Mesenchymal stem cell (in vitro differentiated cells and primary cell): ENCODE measurements around the gene CCSER1.

Experiments
- DNase-seq: peaks from one replicate; pipeline ENCODE4 v3.0.0-alpha.2; 2013
- H2AFZ ChIP-seq: one replicate; pipeline ENCODE4 v1.6.1; 2013; ENCODE audit warnings: low read depth, mild to moderate bottlenecking, control low read depth, inconsistent platforms, low read length, moderate library complexity
- H2AK5ac ChIP-seq: 2 replicates; pipeline ENCODE4 v1.6.1; 2013; ENCODE audit warnings: low read length, moderate library complexity, mild to moderate bottlenecking, inconsistent platforms; ENCODE audit not compliant: severe bottlenecking
- H2BK120ac ChIP-seq: one replicate; pipeline ENCODE4 v1.6.1; 2013; ENCODE audit warnings: low read depth, mild to moderate bottlenecking, inconsistent platforms, low read length, moderate library complexity
- H2BK12ac ChIP-seq, 2 experiments: one replicate each; pipeline ENCODE4 v1.6.1; 2013; ENCODE audit warnings: inconsistent platforms in 2 of 2, low read length in 2 of 2, mild to moderate bottlenecking in 2 of 2, moderate library complexity in 2 of 2, control low read depth in 1 of 2
- H2BK15ac ChIP-seq: one replicate; pipeline ENCODE4 v1.6.1; 2013; ENCODE audit warnings: mild to moderate bottlenecking, low read depth, inconsistent platforms; ENCODE audit not compliant: poor library complexity, severe bottlenecking
- H2BK5ac ChIP-seq: 2 replicates; pipeline ENCODE4 v1.6.1; 2013; ENCODE audit warnings: low read depth, mild to moderate bottlenecking, low read length, control low read depth, inconsistent platforms; ENCODE audit not compliant: poor library complexity, severe bottlenecking
- H3K14ac ChIP-seq, 2 experiments: one replicate each; pipeline ENCODE4 v1.6.1; 2013; ENCODE audit warnings: inconsistent platforms in 2 of 2, low read length in 2 of 2, control low read depth in 1 of 2, mild to moderate bottlenecking in 1 of 2, moderate library complexity in 1 of 2
- H3K18ac ChIP-seq, 2 experiments: one replicate each; pipeline ENCODE4 v1.6.1; 2013; ENCODE audit warnings: inconsistent platforms in 2 of 2, low read length in 2 of 2, control low read depth in 1 of 2, low read depth in 1 of 2, mild to moderate bottlenecking in 1 of 2
- H3K23ac ChIP-seq, 2 experiments: one replicate each; pipeline ENCODE4 v1.6.1; 2013; ENCODE audit warnings: inconsistent platforms in 2 of 2, low read length in 2 of 2, mild to moderate bottlenecking in 2 of 2, moderate library complexity in 2 of 2, control low read depth in 1 of 2
- H3K27ac ChIP-seq: 2 replicates; pipeline ENCODE4 v1.5.1; 2013; ENCODE audit warnings: mild to moderate bottlenecking, moderate library complexity, low read length, control low read depth, inconsistent platforms; ENCODE audit not compliant: poor library complexity, severe bottlenecking
- H3K27me3 ChIP-seq, 2 experiments: 2 replicates each; pipeline versions ENCODE4 v1.6.1 to v1.7.0; 2013; ENCODE audit warnings: low read length in 2 of 2, mild to moderate bottlenecking in 2 of 2, moderate library complexity in 2 of 2, control low read depth in 1 of 2, inconsistent platforms in 1 of 2; ENCODE audit not compliant: control insufficient read depth in 1 of 2, insufficient read depth in 1 of 2
- H3K36me3 ChIP-seq, 2 experiments: 2 replicates each; pipeline versions ENCODE4 v1.6.1 to v1.7.0; 2013; ENCODE audit warnings: low read length in 2 of 2, control low read depth in 1 of 2, inconsistent platforms in 1 of 2, low read depth in 1 of 2, mild to moderate bottlenecking in 1 of 2; ENCODE audit not compliant: insufficient read depth in 2 of 2, control insufficient read depth in 1 of 2
- H3K4ac ChIP-seq, 2 experiments: one replicate each; pipeline ENCODE4 v1.6.1; 2013; ENCODE audit warnings: inconsistent platforms in 2 of 2, low read length in 2 of 2, mild to moderate bottlenecking in 2 of 2, moderate library complexity in 2 of 2, control low read depth in 1 of 2, low read depth in 1 of 2
- H3K4me1 ChIP-seq: 2 replicates; pipeline ENCODE4 v1.6.1; 2013; ENCODE audit warnings: low read depth, low read length, control low read depth; ENCODE audit not compliant: control insufficient read depth, insufficient read depth
- H3K4me2 ChIP-seq: 2 replicates; pipeline ENCODE4 v1.6.1; 2013; ENCODE audit warnings: low read length, mild to moderate bottlenecking, inconsistent platforms; ENCODE audit not compliant: poor library complexity, severe bottlenecking
- H3K4me3 ChIP-seq, 2 experiments: 2 replicates each; pipeline versions ENCODE4 v1.5.1 to v1.7.0; 2013; ENCODE audit warnings: low read length in 2 of 2, mild to moderate bottlenecking in 2 of 2, control low read depth in 1 of 2, low read depth in 1 of 2; ENCODE audit not compliant: insufficient read depth in 1 of 2
- H3K79me1 ChIP-seq: replicated peaks from 2 replicates; pipeline ENCODE4 v1.6.1; 2013; ENCODE audit warnings: mild to moderate bottlenecking, control low read depth, low read length, inconsistent platforms; ENCODE audit not compliant: poor library complexity, severe bottlenecking
- H3K9ac ChIP-seq: 2 replicates; pipeline ENCODE4 v1.7.0; 2013; ENCODE audit warnings: mild to moderate bottlenecking, low read length, moderate library complexity
- H3K9me3 ChIP-seq: 2 replicates; pipeline ENCODE4 v1.7.0; 2013; ENCODE audit warnings: mild to moderate bottlenecking, low read length; ENCODE audit not compliant: control insufficient read depth
- H4K8ac ChIP-seq: one replicate; pipeline ENCODE4 v1.6.1; 2013; ENCODE audit warnings: inconsistent platforms, mild to moderate bottlenecking, low read length, moderate library complexity
- H4K91ac ChIP-seq: one replicate; pipeline ENCODE4 v1.6.1; 2013; ENCODE audit warnings: mild to moderate bottlenecking, low read length, inconsistent platforms
- WGBS: methylation state at CpG from one replicate; pipeline ENCODE4 v1.1.7; 2013; ENCODE audit warnings: mixed read lengths; 5-methylcytosine and 5-hydroxymethylcytosine counted together

Gene CCSER1

DNA sequence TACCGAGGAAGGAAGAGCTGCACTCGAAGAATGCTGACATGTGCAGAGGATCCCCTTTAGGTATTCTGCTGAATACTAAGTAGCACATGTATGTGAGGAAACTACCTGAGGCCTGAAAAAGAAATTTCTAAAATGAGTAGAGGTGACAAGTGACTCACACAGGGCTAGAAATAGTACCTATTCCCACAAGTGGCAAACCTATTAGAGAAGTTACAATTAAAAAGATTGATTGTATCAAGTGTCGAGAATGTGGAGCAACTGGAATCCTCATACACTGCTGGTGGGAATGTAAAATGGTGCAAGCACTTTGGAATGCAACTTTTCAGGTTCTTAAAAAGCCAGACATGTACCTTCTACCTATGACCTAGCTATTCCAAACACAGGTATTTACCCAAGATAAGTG lies 47.4 kb downstream of the CCSER1 start:
- no peak overlapping the region for H3K18ac ChIP-seq
- no peak overlapping the region for H3K23ac ChIP-seq
- H3K9me3 ChIP-seq = no peaks in the 10 kb centered on the region
- H2BK12ac ChIP-seq = no peak overlapping the region
- H2AK5ac ChIP-seq = no peak overlapping the region
- H4K91ac ChIP-seq = no peak overlapping the region
- no peak overlapping the region for H2BK120ac ChIP-seq
- H3K36me3 ChIP-seq = no peaks in the 10 kb centered on the region
- H2BK15ac ChIP-seq = no peak overlapping the region
- DNase-seq = no peak
- H3K9ac ChIP-seq = no peak overlapping the region
- H3K4ac ChIP-seq = no peak overlapping the region
- H3K4me3 ChIP-seq = no peak overlapping the region
- no peak overlapping the region for H2BK5ac ChIP-seq
- no peaks in the 10 kb centered on the region for H3K79me1 ChIP-seq
- H4K8ac ChIP-seq = no peak overlapping the region
- H3K27ac ChIP-seq = no peak overlapping the region
- WGBS = 71% methylated on average over 2 of the region's 3 CpGs
- no peaks in the 10 kb centered on the region for H3K4me1 ChIP-seq
- no peak overlapping the region for H3K4me2 ChIP-seq
- H3K27me3 ChIP-seq = no peaks in the 10 kb centered on the region
- H2AFZ ChIP-seq = no peak overlapping the region
- H3K14ac ChIP-seq = no peak overlapping the region

DNA sequence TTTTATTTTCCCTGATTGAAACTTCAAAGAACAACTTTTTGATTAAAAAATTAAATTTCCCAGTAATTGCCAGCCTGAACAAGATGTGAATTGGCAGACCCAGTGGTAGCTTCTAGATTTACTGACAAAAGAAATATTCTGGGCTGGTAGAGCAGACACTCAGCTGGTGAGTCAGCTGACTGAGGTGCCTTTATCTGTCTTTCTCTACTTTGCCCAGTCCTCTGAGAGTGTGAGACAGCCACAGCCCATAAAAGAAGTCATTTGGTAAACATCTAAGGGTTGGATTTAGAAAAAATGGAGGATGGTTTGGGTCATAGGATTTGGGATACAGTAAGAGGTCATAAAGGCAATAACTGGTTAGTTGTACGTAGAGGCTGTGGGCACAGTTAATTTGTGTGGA lies 54.5 kb downstream of the CCSER1 start:
- no peak overlapping the region for H3K4ac ChIP-seq
- no peaks in the 10 kb centered on the region for H3K4me1 ChIP-seq
- no peak overlapping the region for H2AFZ ChIP-seq
- no peak overlapping the region for H3K14ac ChIP-seq
- no peak overlapping the region for H2BK5ac ChIP-seq
- no peaks in the 10 kb centered on the region for H3K36me3 ChIP-seq
- H3K18ac ChIP-seq = no peak overlapping the region
- no peak overlapping the region for H4K91ac ChIP-seq
- H2BK12ac ChIP-seq = no peak overlapping the region
- H3K9ac ChIP-seq = no peak overlapping the region
- H3K4me3 ChIP-seq = no peak overlapping the region
- H3K4me2 ChIP-seq = no peak overlapping the region
- H2BK15ac ChIP-seq = no peak overlapping the region
- H4K8ac ChIP-seq = no peak overlapping the region
- no peak overlapping the region for H3K23ac ChIP-seq
- DNase-seq = no peak
- H3K27ac ChIP-seq = no peak overlapping the region
- 60% methylated on average over 1 of the region's 1 CpG for WGBS
- no peaks in the 10 kb centered on the region for H3K9me3 ChIP-seq
- H3K79me1 ChIP-seq = no peaks in the 10 kb centered on the region
- H2BK120ac ChIP-seq = no peak overlapping the region
- H3K27me3 ChIP-seq = no peaks in the 10 kb centered on the region
- H2AK5ac ChIP-seq = no peak overlapping the region

DNA sequence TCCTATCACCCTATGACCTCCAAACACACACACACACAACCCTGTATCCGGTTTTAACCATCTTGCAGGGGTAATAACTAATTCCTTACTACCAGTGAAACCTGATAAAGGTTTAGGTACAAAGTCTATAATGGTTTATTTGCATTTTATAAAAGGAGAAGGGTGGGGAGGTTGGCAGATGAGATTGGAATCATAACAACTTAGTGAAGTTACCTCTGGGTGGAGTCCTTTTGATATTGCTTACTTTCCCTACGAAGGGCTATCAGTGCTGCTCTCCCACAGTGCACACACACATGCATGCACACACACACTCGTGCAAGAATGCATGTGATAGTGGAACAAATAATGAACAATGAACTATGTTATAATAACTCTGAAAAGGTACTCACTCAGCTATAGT lies 56.1 kb downstream of the CCSER1 start:
- Histone ChIP-seq H2AK5ac (no peak overlapping the region), H3K9me3 (no peaks in the 10 kb centered on the region), H2BK120ac (no peak overlapping the region), H3K14ac (no peak overlapping the region), H3K27me3 (no peaks in the 10 kb centered on the region), H3K18ac (no peak overlapping the region), H3K36me3 (no peaks in the 10 kb centered on the region), H2BK5ac (no peak overlapping the region), H3K79me1 (no peaks in the 10 kb centered on the region), H3K4me2 (no peak overlapping the region), H2BK12ac (no peak overlapping the region), H4K91ac (no peak overlapping the region), H2BK15ac (no peak overlapping the region), H3K27ac (no peak overlapping the region), H3K4ac (no peak overlapping the region), H4K8ac (no peak overlapping the region), H3K4me3 (no peak overlapping the region), H3K9ac (no peak overlapping the region), H2AFZ (no peak overlapping the region), H3K4me1 (no peaks in the 10 kb centered on the region), H3K23ac (no peak overlapping the region)
- WGBS = 43% methylated on average over 1 of the region's 3 CpGs
- no peak for DNase-seq

DNA sequence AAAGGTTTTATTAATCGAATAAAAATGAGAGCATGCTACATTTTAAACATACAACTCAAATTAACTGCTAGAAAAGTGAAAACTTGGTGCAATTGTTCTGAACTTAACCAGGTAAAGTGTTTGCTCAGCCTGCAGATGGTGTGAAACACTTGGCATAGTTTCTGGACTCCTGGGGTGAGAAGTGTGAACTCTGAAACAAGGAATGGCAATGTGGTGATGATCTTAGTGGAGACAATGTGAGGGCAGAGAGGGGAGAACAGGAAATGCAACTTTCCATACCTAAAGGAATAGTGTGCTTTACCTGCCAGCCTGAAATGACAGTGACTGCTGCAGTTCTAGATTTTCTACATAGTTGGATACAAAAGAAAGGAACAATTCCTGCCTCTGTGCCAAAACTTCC lies 57.4 kb downstream of the CCSER1 start:
- no peak overlapping the region for H3K4me3 ChIP-seq
- H4K8ac ChIP-seq = no peak overlapping the region
- H3K79me1 ChIP-seq = no peaks in the 10 kb centered on the region
- no peak overlapping the region for H2AK5ac ChIP-seq
- no peaks in the 10 kb centered on the region for H3K36me3 ChIP-seq
- H3K9me3 ChIP-seq = no peaks in the 10 kb centered on the region
- H2BK5ac ChIP-seq = no peak overlapping the region
- no CpG with 5 or more reads among the region's 1 CpG for WGBS
- H2BK120ac ChIP-seq = no peak overlapping the region
- no peak overlapping the region for H3K9ac ChIP-seq
- H2BK15ac ChIP-seq = no peak overlapping the region
- H3K27me3 ChIP-seq = no peaks in the 10 kb centered on the region
- no peak overlapping the region for H3K14ac ChIP-seq
- no peak overlapping the region for H2AFZ ChIP-seq
- no peak overlapping the region for H3K27ac ChIP-seq
- no peak overlapping the region for H3K23ac ChIP-seq
- no peak overlapping the region for H2BK12ac ChIP-seq
- no peaks in the 10 kb centered on the region for H3K4me1 ChIP-seq
- no peak overlapping the region for H4K91ac ChIP-seq
- no peak overlapping the region for H3K4me2 ChIP-seq
- H3K18ac ChIP-seq = no peak overlapping the region
- no peak overlapping the region for H3K4ac ChIP-seq
- no peak for DNase-seq
